SK-N-SH (cell line): ENCODE data around the gene MACROD2. TPM values are rescaled to one million over a fixed set of nuclear protein-coding genes. Genes with fewer than 3 reads are reported as not detected.

Experiments
- CTCF ChIA-PET: fragments of 300-600, 350-600 bp; formaldehyde crosslinking; extraction: SDS; loops from one replicate; lab custom pipeline; 2021; lab: Yijun Ruan, JAX
- POLR2A ChIA-PET: fragments of 350-600 bp; sonication (Branson Sonifier 250); formaldehyde crosslinking; extraction: SDS; loops from one replicate; lab custom pipeline; 2020; ENCODE audit warnings: antibody characterized with exemption, inconsistent platforms; lab: Yijun Ruan, JAX
- DNase-seq: peaks from one replicate; pipeline ENCODE4 v3.0.0; 2012
- H2AFZ ChIP-seq: fragments of 200-600 bp; sonication (generic); 2 replicates; pipeline ENCODE4 v1.8.1; 2016; ENCODE audit warnings: antibody characterized with exemption, mild to moderate bottlenecking, low read depth
- H3F3A ChIP-seq: fragments of 200-600 bp; sonication (generic); replicated peaks from 2 replicates; pipeline ENCODE3; 2016; ENCODE audit warnings: antibody characterized with exemption, mild to moderate bottlenecking; ENCODE audit not compliant: insufficient read depth
- H3K27ac ChIP-seq, 2 experiments: fragments of 200-500 bp in 1 of 2; fragments of 200-600 bp in 1 of 2; sonication (Bioruptor generic) in 1 of 2; sonication (generic), shearing (Covaris generic) in 1 of 2; 2 replicates each; pipeline versions ENCODE4 v1.5.1 to v1.6.1; 2014 to 2016; ENCODE audit warnings: low read depth in 2 of 2, inconsistent platforms in 1 of 2, low read length in 1 of 2, mild to moderate bottlenecking in 1 of 2, mixed read lengths in 1 of 2
- H3K27me3 ChIP-seq: fragments of 200-600 bp; sonication (generic), shearing (Covaris generic); 2 replicates; pipeline ENCODE4 v1.6.1; 2016; ENCODE audit warnings: mixed run types; ENCODE audit not compliant: insufficient read depth
- H3K36me3 ChIP-seq, 2 experiments: fragments of 200-500 bp in 1 of 2; fragments of 200-600 bp in 1 of 2; sonication (Bioruptor generic) in 1 of 2; sonication (generic) in 1 of 2; replicated peaks in 1 of 2; 2 replicates each; pipeline versions ENCODE3 to v1.5.1; 2014 to 2016; ENCODE audit warnings: low read length in 1 of 2, mild to moderate bottlenecking in 1 of 2; ENCODE audit not compliant: insufficient read depth in 2 of 2, control insufficient read depth in 1 of 2
- H3K4me1 ChIP-seq, 2 experiments: fragments of 200-500 bp in 1 of 2; fragments of 200-600 bp in 1 of 2; sonication (Bioruptor generic) in 1 of 2; sonication (generic), shearing (Covaris generic) in 1 of 2; 2 replicates each; pipeline versions ENCODE4 v1.5.1 to v1.6.1; 2014 to 2016; ENCODE audit warnings: low read depth in 1 of 2, low read length in 1 of 2, mixed run types in 1 of 2; ENCODE audit not compliant: insufficient read depth in 2 of 2, control insufficient read depth in 1 of 2
- H3K4me2 ChIP-seq: fragments of 200-600 bp; sonication (generic), shearing (Covaris generic); 2 replicates; pipeline ENCODE4 v1.6.1; 2017; ENCODE audit warnings: mixed run types
- H3K4me3 ChIP-seq, 2 experiments: fragments of 200-500 bp in 1 of 2; fragments of 200-600 bp in 1 of 2; sonication (Bioruptor generic) in 1 of 2; sonication (generic), shearing (Covaris generic) in 1 of 2; 2 replicates each; pipeline versions ENCODE4 v1.5.1 to v1.8.1; 2014 to 2016; ENCODE audit warnings: low read depth in 2 of 2, inconsistent platforms in 1 of 2, low read length in 1 of 2, mild to moderate bottlenecking in 1 of 2, mixed read lengths in 1 of 2, moderate library complexity in 1 of 2
- H3K79me2 ChIP-seq: fragments of 200-600 bp; sonication (generic); 2 replicates; pipeline ENCODE4 v1.8.1; 2017; ENCODE audit warnings: mild to moderate bottlenecking; ENCODE audit not compliant: insufficient read depth
- H3K9ac ChIP-seq: fragments of 200-600 bp; sonication (generic); 2 replicates; pipeline ENCODE4 v1.6.1; 2017; ENCODE audit warnings: mixed run types
- H3K9me2 ChIP-seq: fragments of 200-600 bp; sonication (generic); 2 replicates; pipeline ENCODE4 v1.6.1; 2017; ENCODE audit warnings: mixed run types
- H3K9me3 ChIP-seq: fragments of 200-600 bp; sonication (generic); 2 replicates; pipeline ENCODE4 v1.6.1; 2017; ENCODE audit warnings: mixed run types, mild to moderate bottlenecking, moderate library complexity
- H4K20me1 ChIP-seq: fragments of 200-600 bp; sonication (generic); 2 replicates; pipeline ENCODE4 v1.6.1; 2017; ENCODE audit warnings: mild to moderate bottlenecking, mixed run types; ENCODE audit not compliant: insufficient read depth
- CHD2 ChIP-seq: fragments of 150-350 bp; IDR thresholded peaks from 2 replicates; pipeline ENCODE4 v1.6.1; 2018; ENCODE audit warnings: low read length; ENCODE audit not compliant: partially characterized antibody
- ELF1 ChIP-seq: IDR thresholded peaks from 2 replicates; pipeline ENCODE4 v1.4.0; 2012
- FOSL2 ChIP-seq: IDR thresholded peaks from 2 replicates; pipeline ENCODE4 v1.4.0; 2012; ENCODE audit warnings: low read depth, mild to moderate bottlenecking, moderate library complexity, borderline replicate concordance
- GATA2 ChIP-seq: sonication (generic); formaldehyde crosslinking; IDR thresholded peaks from 2 replicates; pipeline ENCODE4 v1.5.0; 2020; ENCODE audit warnings: mild to moderate bottlenecking, missing genetic modification reagents
- MXI1 ChIP-seq: IDR thresholded peaks from 2 replicates; pipeline ENCODE4 v1.6.1; 2012; ENCODE audit warnings: mild to moderate bottlenecking, low read depth, low read length, improper control_type of control experiment
- NRF1 ChIP-seq: IDR thresholded peaks from 2 replicates; pipeline ENCODE4 v1.6.1; 2012; ENCODE audit warnings: low read depth, mild to moderate bottlenecking, low read length
- RCOR1 ChIP-seq: fragments of 150-350 bp; IDR thresholded peaks from 2 replicates; pipeline ENCODE4 v1.6.1; 2017; ENCODE audit warnings: antibody characterized with exemption, low read length
- RFX5 ChIP-seq: IDR thresholded peaks from 2 replicates; pipeline ENCODE4 v1.6.1; 2012; ENCODE audit warnings: mild to moderate bottlenecking, improper control_type of control experiment, low read length
- RXRA ChIP-seq: IDR thresholded peaks from 2 replicates; pipeline ENCODE4 v1.4.0; 2012; ENCODE audit warnings: low read depth, mild to moderate bottlenecking, borderline replicate concordance
- SMC3 ChIP-seq: IDR thresholded peaks from 2 replicates; pipeline ENCODE4 v1.6.1; 2012; ENCODE audit warnings: low read depth, low read length, improper control_type of control experiment
- TCF12 ChIP-seq: IDR thresholded peaks from 2 replicates; pipeline ENCODE4 v1.4.0; 2012
- TEAD4 ChIP-seq: IDR thresholded peaks from 2 replicates; pipeline ENCODE4 v1.4.0; 2012; ENCODE audit warnings: mild to moderate bottlenecking, borderline replicate concordance; ENCODE audit not compliant: insufficient read depth
- YY1 ChIP-seq: IDR thresholded peaks from 2 replicates; pipeline ENCODE4 v1.4.0; 2012; ENCODE audit warnings: low read depth, mild to moderate bottlenecking
- WGBS: methylation state at CpG from one replicate; pipeline ENCODE4 v1.1.6; 2017; ENCODE audit warnings: low lambda C conversion rate; 5-methylcytosine and 5-hydroxymethylcytosine counted together
- polyA plus RNA-seq, 3 experiments: library from polyadenylated mRNA; depleted of rRNA; stranded (reverse); fragments of >200 nt; gene quantifications; 2 replicates each; pipeline ENCODE4 v1.2.3, GENCODE V29; 2012
- TF ChIP-seq, protein P1 (sequence below): IDR thresholded peaks from 2 replicates; pipeline ENCODE4 v1.4.0; 2012; ENCODE audit warnings: low read depth, borderline replicate concordance
- TF ChIP-seq, protein P2 (sequence below): IDR thresholded peaks from 2 replicates; pipeline ENCODE4 v1.4.0; 2012; ENCODE audit warnings: low read depth, borderline replicate concordance
- TF ChIP-seq, protein P3 (sequence below): IDR thresholded peaks from 2 replicates; pipeline ENCODE4; 2012
- TF ChIP-seq, protein P4 (sequence below): fragments of 200-600 bp; sonication (generic); IDR thresholded peaks from 2 replicates; pipeline ENCODE4 v1.6.1; 2017; ENCODE audit warnings: antibody characterized with exemption, mild to moderate bottlenecking, moderate library complexity

MACROD2 gene
- polyA plus RNA-seq, 1 of the 3 experiments (the other 2 are of a cell fraction) = 0.33 TPM

DNA sequence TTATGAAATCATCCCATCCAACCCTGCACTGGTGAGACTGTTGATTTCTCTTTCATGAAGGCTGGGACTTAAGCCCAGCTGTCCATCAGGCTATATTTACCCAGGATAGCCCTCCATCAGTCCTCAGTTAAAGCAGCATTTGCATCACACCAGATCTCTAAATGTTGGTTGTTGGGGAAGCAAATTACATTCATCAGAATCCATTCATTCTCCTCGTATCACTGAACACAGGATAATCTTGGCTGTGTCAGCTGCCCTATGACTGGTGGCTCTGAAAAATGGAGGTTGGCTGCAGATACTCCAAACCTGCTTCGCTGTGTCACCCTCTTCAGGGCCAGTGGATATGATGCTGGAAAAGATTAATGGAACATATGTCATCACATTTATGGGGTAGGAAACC lies 1859.6 kb downstream of the MACROD2 start:
- H3K79me2 ChIP-seq = no peaks in the 10 kb centered on the region
- H3K9me3 ChIP-seq = no peaks in the 10 kb centered on the region
- POLR2A ChIA-PET = no interaction called here
- H2AFZ ChIP-seq = no peak overlapping the region
- no peaks in the 10 kb centered on the region for H3K36me3 ChIP-seq
- H3F3A ChIP-seq = no peaks in the 10 kb centered on the region
- H3K9me2 ChIP-seq = no peaks in the 10 kb centered on the region
- H3K4me2 ChIP-seq = no peak overlapping the region
- TF ChIP-seq, protein P1, sequence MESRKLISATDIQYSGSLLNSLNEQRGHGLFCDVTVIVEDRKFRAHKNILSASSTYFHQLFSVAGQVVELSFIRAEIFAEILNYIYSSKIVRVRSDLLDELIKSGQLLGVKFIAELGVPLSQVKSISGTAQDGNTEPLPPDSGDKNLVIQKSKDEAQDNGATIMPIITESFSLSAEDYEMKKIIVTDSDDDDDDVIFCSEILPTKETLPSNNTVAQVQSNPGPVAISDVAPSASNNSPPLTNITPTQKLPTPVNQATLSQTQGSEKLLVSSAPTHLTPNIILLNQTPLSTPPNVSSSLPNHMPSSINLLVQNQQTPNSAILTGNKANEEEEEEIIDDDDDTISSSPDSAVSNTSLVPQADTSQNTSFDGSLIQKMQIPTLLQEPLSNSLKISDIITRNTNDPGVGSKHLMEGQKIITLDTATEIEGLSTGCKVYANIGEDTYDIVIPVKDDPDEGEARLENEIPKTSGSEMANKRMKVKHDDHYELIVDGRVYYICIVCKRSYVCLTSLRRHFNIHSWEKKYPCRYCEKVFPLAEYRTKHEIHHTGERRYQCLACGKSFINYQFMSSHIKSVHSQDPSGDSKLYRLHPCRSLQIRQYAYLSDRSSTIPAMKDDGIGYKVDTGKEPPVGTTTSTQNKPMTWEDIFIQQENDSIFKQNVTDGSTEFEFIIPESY = no peak
- TF ChIP-seq RCOR1 = no peak
- TF ChIP-seq ELF1 = no peak
- TF ChIP-seq, protein P2, sequence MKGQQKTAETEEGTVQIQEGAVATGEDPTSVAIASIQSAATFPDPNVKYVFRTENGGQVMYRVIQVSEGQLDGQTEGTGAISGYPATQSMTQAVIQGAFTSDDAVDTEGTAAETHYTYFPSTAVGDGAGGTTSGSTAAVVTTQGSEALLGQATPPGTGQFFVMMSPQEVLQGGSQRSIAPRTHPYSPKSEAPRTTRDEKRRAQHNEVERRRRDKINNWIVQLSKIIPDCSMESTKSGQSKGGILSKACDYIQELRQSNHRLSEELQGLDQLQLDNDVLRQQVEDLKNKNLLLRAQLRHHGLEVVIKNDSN = no peak
- no peak for TF ChIP-seq TCF12
- TF ChIP-seq, protein P3, sequence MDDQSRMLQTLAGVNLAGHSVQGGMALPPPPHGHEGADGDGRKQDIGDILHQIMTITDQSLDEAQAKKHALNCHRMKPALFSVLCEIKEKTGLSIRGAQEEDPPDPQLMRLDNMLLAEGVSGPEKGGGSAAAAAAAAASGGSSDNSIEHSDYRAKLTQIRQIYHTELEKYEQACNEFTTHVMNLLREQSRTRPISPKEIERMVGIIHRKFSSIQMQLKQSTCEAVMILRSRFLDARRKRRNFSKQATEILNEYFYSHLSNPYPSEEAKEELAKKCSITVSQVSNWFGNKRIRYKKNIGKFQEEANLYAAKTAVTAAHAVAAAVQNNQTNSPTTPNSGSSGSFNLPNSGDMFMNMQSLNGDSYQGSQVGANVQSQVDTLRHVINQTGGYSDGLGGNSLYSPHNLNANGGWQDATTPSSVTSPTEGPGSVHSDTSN = no peak
- TF ChIP-seq GATA2 (CRISPR knock-in tag) = no peak
- TF ChIP-seq MXI1 = no peak
- no peak for TF ChIP-seq SMC3
- TF ChIP-seq FOSL2 = no peak
- TF ChIP-seq, protein P4, sequence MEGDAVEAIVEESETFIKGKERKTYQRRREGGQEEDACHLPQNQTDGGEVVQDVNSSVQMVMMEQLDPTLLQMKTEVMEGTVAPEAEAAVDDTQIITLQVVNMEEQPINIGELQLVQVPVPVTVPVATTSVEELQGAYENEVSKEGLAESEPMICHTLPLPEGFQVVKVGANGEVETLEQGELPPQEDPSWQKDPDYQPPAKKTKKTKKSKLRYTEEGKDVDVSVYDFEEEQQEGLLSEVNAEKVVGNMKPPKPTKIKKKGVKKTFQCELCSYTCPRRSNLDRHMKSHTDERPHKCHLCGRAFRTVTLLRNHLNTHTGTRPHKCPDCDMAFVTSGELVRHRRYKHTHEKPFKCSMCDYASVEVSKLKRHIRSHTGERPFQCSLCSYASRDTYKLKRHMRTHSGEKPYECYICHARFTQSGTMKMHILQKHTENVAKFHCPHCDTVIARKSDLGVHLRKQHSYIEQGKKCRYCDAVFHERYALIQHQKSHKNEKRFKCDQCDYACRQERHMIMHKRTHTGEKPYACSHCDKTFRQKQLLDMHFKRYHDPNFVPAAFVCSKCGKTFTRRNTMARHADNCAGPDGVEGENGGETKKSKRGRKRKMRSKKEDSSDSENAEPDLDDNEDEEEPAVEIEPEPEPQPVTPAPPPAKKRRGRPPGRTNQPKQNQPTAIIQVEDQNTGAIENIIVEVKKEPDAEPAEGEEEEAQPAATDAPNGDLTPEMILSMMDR = no peak
- no peak for TF ChIP-seq CHD2
- no peak for TF ChIP-seq YY1
- no peak for TF ChIP-seq RXRA
- TF ChIP-seq NRF1 = no peak
- no peak for TF ChIP-seq TEAD4
- no peak for TF ChIP-seq RFX5
- CTCF ChIA-PET = no interaction called here
- WGBS = 50% methylated on average over 2 of the region's 2 CpGs
- no peaks in the 10 kb centered on the region; a peak in 1 of 4 replicates for H3K4me1 ChIP-seq
- no peaks in the 10 kb centered on the region for H3K27me3 ChIP-seq
- no peak overlapping the region for H3K9ac ChIP-seq
- no peak overlapping the region for H3K4me3 ChIP-seq
- H4K20me1 ChIP-seq = no peaks in the 10 kb centered on the region
- no peak for DNase-seq
- H3K27ac ChIP-seq = no peak overlapping the region
